AG04450 (cell line): ENCODE data around the gene CDH18. TPM values are rescaled to one million over a fixed set of nuclear protein-coding genes. Genes with fewer than 3 reads are reported as not detected.

ENCODE experiments used
- CTCF ChIA-PET: fragments of 300-600, 350-600 bp; formaldehyde crosslinking; extraction: SDS; loops from one replicate; lab custom pipeline; 2022; ENCODE audit warnings: antibody characterized with exemption, inconsistent platforms; lab: Charles Lee
- POLR2A ChIA-PET: fragments of 350-600 bp; formaldehyde crosslinking; extraction: SDS; loops from one replicate; lab custom pipeline; 2021; ENCODE audit warnings: antibody characterized with exemption, inconsistent platforms; lab: Yijun Ruan, JAX
- DNase-seq: peaks from one replicate; pipeline ENCODE4 v3.0.0-alpha.2; 2011; ENCODE audit warnings: low read depth, low spot score
- H3K27ac ChIP-seq: one replicate; pipeline ENCODE4 v1.5.1; 2012; ENCODE audit warnings: low read depth, low read length, control low read depth
- H3K27me3 ChIP-seq: one replicate; pipeline ENCODE4 v1.6.0; 2012; ENCODE audit warnings: low read length; ENCODE audit not compliant: control insufficient read depth, insufficient read depth
- H3K4me3 ChIP-seq: 2 replicates; pipeline ENCODE4 v1.5.1; 2011; ENCODE audit warnings: mild to moderate bottlenecking, low read depth, low read length, control low read depth
- H3K9me3 ChIP-seq: 2 replicates; pipeline ENCODE4 v1.5.1; 2012; ENCODE audit warnings: low read length; ENCODE audit not compliant: control insufficient read depth, insufficient read depth
- CTCF ChIP-seq: IDR thresholded peaks from 2 replicates; pipeline ENCODE4 v1.5.1; 2011; ENCODE audit warnings: low read depth, low read length, control low read depth, inconsistent platforms
- polyA plus RNA-seq: library from polyadenylated mRNA; depleted of rRNA; stranded (reverse); fragments of >200 nt; gene quantifications from 2 replicates; pipeline ENCODE4 v1.2.3, GENCODE V29; 2011

CDH18 gene
- polyA plus RNA-seq, 1 experiment, result 0.19 TPM

- H3K27ac ChIP-seq, result no peak overlapping the region
- H3K9me3 ChIP-seq, result no peaks in the 10 kb centered on the region
- DNase-seq, result no peak
- ChIA-PET POLR2A (no interaction called here), CTCF (interaction anchor here (0.6 kb wide), 1 partner anchor 205 kb away, joined by 3 read pairs; no protein-coding TSS in a partner anchor)
- TF ChIP-seq CTCF, result no peak
- no peaks in the 10 kb centered on the region for H3K27me3 ChIP-seq
- H3K4me3 ChIP-seq, result no peak overlapping the region
Measured at GRCh38 chr5:20000416-20000815, 12.4 kb upstream of the CDH18 start.

GRCh38 chr5:19988457-19988856 lies 457 bp upstream of the CDH18 start:
- H3K27me3 ChIP-seq, result no peaks in the 10 kb centered on the region
- no peak overlapping the region for H3K27ac ChIP-seq
- ChIA-PET CTCF (no interaction called here), POLR2A (no interaction called here)
- no peak for DNase-seq
- no peaks in the 10 kb centered on the region for H3K9me3 ChIP-seq
- peak overlapping the region; percentile 54 for H3K4me3 ChIP-seq
- no peak for TF ChIP-seq CTCF

- ChIA-PET CTCF (interaction anchor here (1.0 kb wide), 1 partner anchor 11 kb away, joined by 3 read pairs; no protein-coding TSS in a partner anchor), POLR2A (no interaction called here)
- H3K27me3 ChIP-seq, result no peaks in the 10 kb centered on the region
- TF ChIP-seq CTCF, result no peak
- no peak overlapping the region for H3K27ac ChIP-seq
- H3K9me3 ChIP-seq, result no peaks in the 10 kb centered on the region
- no peak for DNase-seq
- no peak overlapping the region for H3K4me3 ChIP-seq
Measured at GRCh38 chr5:19986806-19987205, 1.2 kb downstream of the CDH18 start.

- H3K27me3 ChIP-seq, result no peaks in the 10 kb centered on the region
- H3K27ac ChIP-seq, result no peak overlapping the region
- no peaks in the 10 kb centered on the region for H3K9me3 ChIP-seq
- no peak for TF ChIP-seq CTCF
- DNase-seq, result no peak
- ChIA-PET POLR2A (no interaction called here), CTCF (interaction anchor here (1.0 kb wide), 1 partner anchor 11 kb away, joined by 3 read pairs; no protein-coding TSS in a partner anchor)
- no peak overlapping the region for H3K4me3 ChIP-seq
Measured at GRCh38 chr5:19986031-19986619, 1.9 kb downstream of the CDH18 start.

- DNase-seq, result no peak
- H3K27ac ChIP-seq, result no peak overlapping the region
- ChIA-PET POLR2A (no interaction called here), CTCF (no interaction called here)
- H3K27me3 ChIP-seq, result no peaks in the 10 kb centered on the region
- no peaks in the 10 kb centered on the region for H3K9me3 ChIP-seq
- H3K4me3 ChIP-seq, result no peak overlapping the region
- no peak for TF ChIP-seq CTCF
Measured at GRCh38 chr5:19978476-19978875, 9.5 kb downstream of the CDH18 start.
